Vagina (tissue), 2 donors: ENCODE results near the gene GPC4. TPM values are rescaled to one million over a fixed set of nuclear protein-coding genes. Genes with fewer than 3 reads are reported as not detected.

Experiments
- DNase-seq, 2 donors: peaks; one replicate each; pipeline ENCODE4 v3.0.0-alpha.2; 2017; ENCODE audit errors: extremely low spot score in 2 of 2
- H3K27ac ChIP-seq: fragments of 200-600 bp; sonication (generic); one replicate; pipeline ENCODE4 v1.5.1; 2019
- H3K27me3 ChIP-seq: fragments of 200-600 bp; sonication (generic); one replicate; pipeline ENCODE4 v1.5.1; 2019
- H3K36me3 ChIP-seq, 2 donors: fragments of 200-600 bp; sonication (generic); one replicate each; pipeline ENCODE4 v1.5.1; 2017 to 2019
- H3K4me1 ChIP-seq: fragments of 200-600 bp; sonication (generic); one replicate; pipeline ENCODE4 v1.5.1; 2019
- H3K4me3 ChIP-seq, 2 donors: fragments of 200-600 bp; sonication (generic); 1 replicate in 1 of 2; 2 replicates in 1 of 2; pipeline ENCODE4 v1.5.1; 2016 to 2019
- H3K9me3 ChIP-seq: fragments of 200-600 bp; sonication (generic); one replicate; pipeline ENCODE4 v1.5.1; 2019
- CTCF ChIP-seq, 3 experiments: fragments of 450-650 bp in 2 of 3; fragments of 200-600 bp in 1 of 3; sonication (generic) in 1 of 3; IDR thresholded peaks; one replicate each; pipeline ENCODE4 v1.5.1; 2017 to 2019; ENCODE audit warnings: antibody characterized with exemption in 3 of 3, mild to moderate bottlenecking in 2 of 3, moderate library complexity in 2 of 3
- POLR2A ChIP-seq, 2 donors: fragments of 450-650 bp; IDR thresholded peaks; one replicate each; pipeline ENCODE4 v1.6.1; 2017; ENCODE audit warnings: antibody characterized with exemption in 2 of 2, mild to moderate bottlenecking in 2 of 2, moderate library complexity in 2 of 2
- POLR2AphosphoS5 ChIP-seq, 2 donors: sonication (generic); formaldehyde crosslinking; IDR thresholded peaks; one replicate each; pipeline ENCODE4 v1.9.0; 2017; ENCODE audit warnings: antibody characterized with exemption in 2 of 2, mild to moderate bottlenecking in 2 of 2, low read depth in 1 of 2; ENCODE audit not compliant: insufficient read depth in 1 of 2
- intact Hi-C: fragments of 100-400 bp; cut with DNase I; formaldehyde crosslinking; loops from one replicate; pipeline ENCODE4 v1.15.1; 2023
- total RNA-seq: library from RNA; depleted of rRNA; stranded (reverse); fragments of >200 nt; gene quantifications from one replicate; pipeline ENCODE4 v1.2.3, GENCODE V29; 2016

Gene GPC4
- total RNA-seq, 1 donor from 2014 or later = 7.6 TPM

- Histone ChIP-seq H3K9me3 (no peaks in the 10 kb centered on the region), H3K27ac (no peak overlapping the region), H3K4me3 (no peak overlapping the region), H3K4me1 (no peaks in the 10 kb centered on the region), H3K27me3 (no peaks in the 10 kb centered on the region), H3K36me3 (no peaks in the 10 kb centered on the region)
- DNase-seq = no peak
- intact Hi-C loops = no loop called here
- TF ChIP-seq POLR2A (IDR thresholded peaks at IDR 0.05) (no peak), CTCF (IDR thresholded peaks at IDR 0.05) (no peak), POLR2AphosphoS5 (IDR thresholded peaks at IDR 0.05; ENCODE audit: insufficient read depth in 1 of 2, low read depth in 1 of 2) (no peak)
These were observed 160.6 kb downstream of the GPC4 start for GRCh38 chrX:133254666-133255065.

DNA sequence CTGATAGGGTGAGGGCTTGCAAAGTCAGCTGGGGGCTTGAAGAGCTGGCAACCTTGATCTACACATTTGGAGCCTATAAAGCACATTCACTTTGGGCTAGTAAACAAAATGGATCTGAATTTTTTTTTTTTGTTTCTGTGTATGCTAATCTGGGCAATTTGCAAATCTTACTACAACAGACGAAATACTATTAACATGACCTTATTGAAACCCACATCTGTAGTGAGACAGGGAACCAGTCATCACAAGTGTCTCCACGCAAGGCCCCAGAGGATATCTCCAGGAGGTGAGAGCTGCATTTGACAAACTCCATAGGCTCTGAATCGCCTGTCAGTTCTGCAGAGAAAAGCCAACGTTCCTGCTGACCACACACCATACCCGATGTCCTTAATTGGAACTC is 164.1 kb downstream of the GPC4 start:
- no peak overlapping the region for H3K27ac ChIP-seq
- H3K4me3 ChIP-seq = no peak overlapping the region
- no peaks in the 10 kb centered on the region for H3K9me3 ChIP-seq
- H3K4me1 ChIP-seq = no peaks in the 10 kb centered on the region
- intact Hi-C loops = no loop called here
- no peaks in the 10 kb centered on the region for H3K27me3 ChIP-seq
- H3K36me3 ChIP-seq = no peaks in the 10 kb centered on the region
- no peak for DNase-seq
- TF ChIP-seq CTCF (IDR thresholded peaks at IDR 0.05) (no peak), POLR2AphosphoS5 (IDR thresholded peaks at IDR 0.05; ENCODE audit: insufficient read depth in 1 of 2, low read depth in 1 of 2) (no peak), POLR2A (IDR thresholded peaks at IDR 0.05) (no peak)

GRCh38 chrX:133250184-133251100 is 164.8 kb downstream of the GPC4 start:
- H3K27ac ChIP-seq = no peak overlapping the region
- H3K27me3 ChIP-seq = no peaks in the 10 kb centered on the region
- no peaks in the 10 kb centered on the region for H3K9me3 ChIP-seq
- H3K36me3 ChIP-seq = no peaks in the 10 kb centered on the region
- no peak for DNase-seq
- H3K4me3 ChIP-seq = no peak overlapping the region
- intact Hi-C loops = no loop called here
- TF ChIP-seq POLR2AphosphoS5 (IDR thresholded peaks at IDR 0.05; ENCODE audit: insufficient read depth in 1 of 2, low read depth in 1 of 2) (no peak), CTCF (IDR thresholded peaks at IDR 0.05) (no peak), POLR2A (IDR thresholded peaks at IDR 0.05) (no peak)
- no peaks in the 10 kb centered on the region for H3K4me1 ChIP-seq

Other genes starting within 250 kb of the GPC4 start
- gene TFDP3, start 197.1 kb downstream of the GPC4 start, total RNA-seq = not detected